Measurements from ENCODE around the gene CLOCK.
A peak's percentile ranks its signal among the peaks of the same experiment; 100 is the strongest.

The CLOCK gene

DNA sequence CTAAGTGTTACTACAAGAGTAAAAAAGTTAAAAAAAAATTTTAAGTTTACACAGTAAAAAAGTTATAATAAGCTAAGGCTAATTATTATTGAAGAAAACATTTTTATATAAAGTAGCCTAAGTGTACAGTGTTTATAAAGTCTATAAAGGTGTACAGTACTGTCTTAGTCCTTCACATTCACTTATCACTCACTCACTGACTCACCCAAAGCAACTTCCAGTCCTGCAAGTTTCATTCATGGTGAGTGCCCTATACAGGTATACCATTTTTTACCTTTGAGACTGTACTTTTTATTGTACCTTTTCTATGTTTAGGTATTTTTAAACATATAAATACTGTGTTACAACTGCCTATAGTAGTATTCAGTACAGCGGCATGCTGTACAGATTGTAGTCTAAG, 76.7 kb downstream of the CLOCK start:
- Histone ChIP-seq H3K9ac (ENCODE audit: low read length) (no peak overlapping the region), H3K27ac (ENCODE audit: low read depth, low read length) (no peak overlapping the region), H3K79me1 (ENCODE audit: low read length) (no peaks in the 10 kb centered on the region), H4K8ac (ENCODE audit: low read depth, low read length) (no peak overlapping the region), H2AFZ (ENCODE audit: insufficient read depth, low read length, poor library complexity) (no peak overlapping the region), H3K18ac (ENCODE audit: low read length) (no peak overlapping the region), H2BK12ac (ENCODE audit: low read length) (no peak overlapping the region), H4K91ac (ENCODE audit: low read depth, low read length) (no peak overlapping the region), H2AK5ac (ENCODE audit: low read length) (no peak overlapping the region), H3K23ac (ENCODE audit: low read length) (no peak overlapping the region), H3K27me3 (ENCODE audit: insufficient read depth, low read length) (no peaks in the 10 kb centered on the region), H3K14ac (ENCODE audit: low read length) (no peak overlapping the region), H2BK120ac (ENCODE audit: insufficient read depth, low read length, poor library complexity) (no peak overlapping the region), H3K9me3 (ENCODE audit: insufficient read depth, low read depth, low read length) (no peaks in the 10 kb centered on the region), H3K79me2 (ENCODE audit: control insufficient read depth, insufficient read depth, low read length, poor library complexity) (no peaks in the 10 kb centered on the region), H4K12ac (ENCODE audit: low read depth, low read length) (no peak overlapping the region), H3K4me3 (ENCODE audit: low read depth, low read length) (no peak overlapping the region), H3K4ac (ENCODE audit: low read depth, low read length) (no peak overlapping the region), H2BK5ac (ENCODE audit: low read depth, low read length, poor library complexity) (no peak overlapping the region), H3K4me1 (ENCODE audit: control insufficient read depth in 1 of 2, insufficient read depth in 2 of 2, low read length in 2 of 2) (no peaks in the 10 kb centered on the region), H3K4me2 (ENCODE audit: low read length) (no peak overlapping the region), H3K36me3 (ENCODE audit: control insufficient read depth in 1 of 2, insufficient read depth in 2 of 2, low read length in 2 of 2) (peaks cover 8 to 10% of the 10 kb centered on the region in 2 experiments)
- no CpG with 5 or more reads among the region's 1 CpG for WGBS (ENCODE audit: extremely low coverage, insufficient coverage, insufficient read length)
- DNase-seq = no peak

DNA sequence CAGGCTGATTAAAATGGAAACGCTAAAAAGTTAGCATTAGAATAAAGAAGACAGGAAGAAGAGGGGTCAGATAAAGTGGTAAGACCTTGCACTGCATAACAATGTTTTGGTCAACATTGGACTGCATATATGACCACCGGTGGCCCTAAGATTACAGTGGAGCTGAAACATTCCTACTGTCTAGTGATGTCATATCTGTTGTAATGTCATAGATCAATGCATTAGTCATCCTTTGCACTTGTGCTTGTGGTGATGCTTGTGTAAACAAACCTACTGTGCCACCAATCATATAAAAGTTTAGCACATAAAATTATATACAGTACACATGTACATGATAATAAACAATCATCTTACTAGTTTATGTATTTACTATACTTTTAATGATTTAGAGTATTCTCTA, 78.0 kb downstream of the CLOCK start:
- Histone ChIP-seq H3K4ac (ENCODE audit: low read depth, low read length) (no peak overlapping the region), H3K18ac (ENCODE audit: low read length) (no peak overlapping the region), H4K12ac (ENCODE audit: low read depth, low read length) (no peak overlapping the region), H3K79me1 (ENCODE audit: low read length) (no peaks in the 10 kb centered on the region), H4K8ac (ENCODE audit: low read depth, low read length) (no peak overlapping the region), H2BK5ac (ENCODE audit: low read depth, low read length, poor library complexity) (no peak overlapping the region), H3K4me1 (ENCODE audit: control insufficient read depth in 1 of 2, insufficient read depth in 2 of 2, low read length in 2 of 2) (no peaks in the 10 kb centered on the region), H3K27ac (ENCODE audit: low read depth, low read length) (no peak overlapping the region), H2BK12ac (ENCODE audit: low read length) (no peak overlapping the region), H2AK5ac (ENCODE audit: low read length) (no peak overlapping the region), H3K4me3 (ENCODE audit: low read depth, low read length) (no peak overlapping the region), H3K36me3 (ENCODE audit: control insufficient read depth in 1 of 2, insufficient read depth in 2 of 2, low read length in 2 of 2) (peaks cover 2 to 10% of the 10 kb centered on the region in 2 experiments), H3K23ac (ENCODE audit: low read length) (no peak overlapping the region), H3K9me3 (ENCODE audit: insufficient read depth, low read depth, low read length) (no peaks in the 10 kb centered on the region), H2AFZ (ENCODE audit: insufficient read depth, low read length, poor library complexity) (no peak overlapping the region), H3K9ac (ENCODE audit: low read length) (no peak overlapping the region), H3K79me2 (ENCODE audit: control insufficient read depth, insufficient read depth, low read length, poor library complexity) (no peaks in the 10 kb centered on the region), H3K4me2 (ENCODE audit: low read length) (no peak overlapping the region), H2BK120ac (ENCODE audit: insufficient read depth, low read length, poor library complexity) (no peak overlapping the region), H4K91ac (ENCODE audit: low read depth, low read length) (no peak overlapping the region), H3K14ac (ENCODE audit: low read length) (no peak overlapping the region), H3K27me3 (ENCODE audit: insufficient read depth, low read length) (no peaks in the 10 kb centered on the region)
- WGBS (ENCODE audit: extremely low coverage, insufficient coverage, insufficient read length) = no CpG with 5 or more reads among the region's 2 CpGs
- DNase-seq = peak in 1 of 2 donors; percentile 5

DNA sequence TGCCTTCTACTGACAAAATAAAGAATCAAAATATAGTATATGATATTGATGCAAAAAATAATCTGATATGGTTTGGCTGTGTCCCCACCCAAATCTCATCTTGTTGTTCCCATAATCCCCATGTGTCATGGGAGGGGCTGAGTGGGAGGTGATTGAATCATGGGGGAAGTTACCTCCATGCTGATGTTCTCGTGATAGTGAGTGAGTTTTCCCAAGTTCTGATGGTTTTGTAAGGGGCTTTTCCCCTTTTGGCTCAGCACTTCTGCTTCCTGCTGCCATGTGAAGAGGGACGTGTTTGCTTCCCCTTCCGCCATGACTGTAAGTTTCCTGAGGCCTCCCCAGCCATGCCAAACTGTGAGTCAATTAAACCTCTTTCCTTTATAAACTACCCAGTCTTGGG, 80.7 kb downstream of the CLOCK start:
- Histone ChIP-seq H2BK12ac (ENCODE audit: low read length) (no peak overlapping the region), H3K27me3 (ENCODE audit: insufficient read depth, low read length) (no peaks in the 10 kb centered on the region), H3K9ac (ENCODE audit: low read length) (no peak overlapping the region), H2AFZ (ENCODE audit: insufficient read depth, low read length, poor library complexity) (no peak overlapping the region), H2AK5ac (ENCODE audit: low read length) (no peak overlapping the region), H3K36me3 (ENCODE audit: control insufficient read depth in 1 of 2, insufficient read depth in 2 of 2, low read length in 2 of 2) (peaks cover 5% of the 10 kb centered on the region in 2 experiments), H3K18ac (ENCODE audit: low read length) (no peak overlapping the region), H3K27ac (ENCODE audit: low read depth, low read length) (no peak overlapping the region), H4K8ac (ENCODE audit: low read depth, low read length) (no peak overlapping the region), H3K4me2 (ENCODE audit: low read length) (no peak overlapping the region), H3K79me1 (ENCODE audit: low read length) (no peaks in the 10 kb centered on the region), H3K4me1 (ENCODE audit: control insufficient read depth in 1 of 2, insufficient read depth in 2 of 2, low read length in 2 of 2) (no peaks in the 10 kb centered on the region), H3K4ac (ENCODE audit: low read depth, low read length) (no peak overlapping the region), H2BK5ac (ENCODE audit: low read depth, low read length, poor library complexity) (no peak overlapping the region), H3K9me3 (ENCODE audit: insufficient read depth, low read depth, low read length) (no peaks in the 10 kb centered on the region), H3K23ac (ENCODE audit: low read length) (no peak overlapping the region), H4K91ac (ENCODE audit: low read depth, low read length) (no peak overlapping the region), H3K79me2 (ENCODE audit: control insufficient read depth, insufficient read depth, low read length, poor library complexity) (no peaks in the 10 kb centered on the region), H3K14ac (ENCODE audit: low read length) (no peak overlapping the region), H3K4me3 (ENCODE audit: low read depth, low read length) (no peak overlapping the region), H4K12ac (ENCODE audit: low read depth, low read length) (no peak overlapping the region), H2BK120ac (ENCODE audit: insufficient read depth, low read length, poor library complexity) (no peak overlapping the region)
- WGBS (ENCODE audit: extremely low coverage, insufficient coverage, insufficient read length) = no CpG with 5 or more reads among the region's 3 CpGs
- DNase-seq = no peak

DNA sequence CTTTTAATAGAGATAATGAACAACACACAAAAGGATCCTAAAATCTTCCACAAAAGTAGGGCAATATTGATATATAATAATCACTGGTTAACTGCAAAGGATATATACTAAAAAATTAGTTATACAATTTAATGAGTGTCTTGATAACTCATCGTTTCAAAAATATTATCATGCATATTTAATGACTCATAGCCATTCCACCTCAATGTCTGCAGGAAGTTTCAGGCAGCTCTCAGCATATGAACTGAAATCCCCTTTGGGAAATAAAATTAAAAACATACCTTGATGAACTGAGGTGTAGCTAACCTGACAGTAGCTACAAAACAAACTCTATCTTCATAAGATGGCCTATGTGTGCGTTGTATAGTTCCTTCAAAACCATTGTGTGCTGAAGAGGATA, 88.1 kb downstream of the CLOCK start:
- H2BK12ac ChIP-seq (ENCODE audit: low read length) = no peak overlapping the region
- no peaks in the 10 kb centered on the region for H3K79me1 ChIP-seq (ENCODE audit: low read length)
- no peak overlapping the region for H4K91ac ChIP-seq (ENCODE audit: low read depth, low read length)
- H3K27ac ChIP-seq (ENCODE audit: low read depth, low read length) = no peak overlapping the region
- no peak overlapping the region for H3K9ac ChIP-seq (ENCODE audit: low read length)
- no peak overlapping the region for H2BK5ac ChIP-seq (ENCODE audit: low read depth, low read length, poor library complexity)
- H3K9me3 ChIP-seq (ENCODE audit: insufficient read depth, low read depth, low read length) = no peaks in the 10 kb centered on the region
- H4K8ac ChIP-seq (ENCODE audit: low read depth, low read length) = no peak overlapping the region
- H3K36me3 ChIP-seq (ENCODE audit: control insufficient read depth in 1 of 2, insufficient read depth in 2 of 2, low read length in 2 of 2) = peaks cover 6% of the 10 kb centered on the region in 2 experiments
- no peak overlapping the region for H4K12ac ChIP-seq (ENCODE audit: low read depth, low read length)
- no peak overlapping the region for H3K14ac ChIP-seq (ENCODE audit: low read length)
- H2AFZ ChIP-seq (ENCODE audit: insufficient read depth, low read length, poor library complexity) = no peak overlapping the region
- H3K4me3 ChIP-seq (ENCODE audit: low read depth, low read length) = no peak overlapping the region
- WGBS (ENCODE audit: extremely low coverage, insufficient coverage, insufficient read length) = no CpG with 5 or more reads among the region's 2 CpGs
- H3K18ac ChIP-seq (ENCODE audit: low read length) = no peak overlapping the region
- no peaks in the 10 kb centered on the region for H3K79me2 ChIP-seq (ENCODE audit: control insufficient read depth, insufficient read depth, low read length, poor library complexity)
- no peak overlapping the region for H3K4me2 ChIP-seq (ENCODE audit: low read length)
- H3K27me3 ChIP-seq (ENCODE audit: insufficient read depth, low read length) = no peaks in the 10 kb centered on the region
- no peak overlapping the region for H2AK5ac ChIP-seq (ENCODE audit: low read length)
- DNase-seq = no peak
- no peak overlapping the region for H2BK120ac ChIP-seq (ENCODE audit: insufficient read depth, low read length, poor library complexity)
- no peak overlapping the region for H3K4ac ChIP-seq (ENCODE audit: low read depth, low read length)
- no peaks in the 10 kb centered on the region for H3K4me1 ChIP-seq (ENCODE audit: control insufficient read depth in 1 of 2, insufficient read depth in 2 of 2, low read length in 2 of 2)
- H3K23ac ChIP-seq (ENCODE audit: low read length) = no peak overlapping the region

Measured in trophoblast cell (in vitro differentiated cells and primary cell).